Femur (tissue), 1 donor: ENCODE results near the gene ALPK3.

Experiments
- DNase-seq: peaks from one replicate; pipeline ENCODE4 v3.0.0-alpha.2; 2017

ALPK3 gene

DNA sequence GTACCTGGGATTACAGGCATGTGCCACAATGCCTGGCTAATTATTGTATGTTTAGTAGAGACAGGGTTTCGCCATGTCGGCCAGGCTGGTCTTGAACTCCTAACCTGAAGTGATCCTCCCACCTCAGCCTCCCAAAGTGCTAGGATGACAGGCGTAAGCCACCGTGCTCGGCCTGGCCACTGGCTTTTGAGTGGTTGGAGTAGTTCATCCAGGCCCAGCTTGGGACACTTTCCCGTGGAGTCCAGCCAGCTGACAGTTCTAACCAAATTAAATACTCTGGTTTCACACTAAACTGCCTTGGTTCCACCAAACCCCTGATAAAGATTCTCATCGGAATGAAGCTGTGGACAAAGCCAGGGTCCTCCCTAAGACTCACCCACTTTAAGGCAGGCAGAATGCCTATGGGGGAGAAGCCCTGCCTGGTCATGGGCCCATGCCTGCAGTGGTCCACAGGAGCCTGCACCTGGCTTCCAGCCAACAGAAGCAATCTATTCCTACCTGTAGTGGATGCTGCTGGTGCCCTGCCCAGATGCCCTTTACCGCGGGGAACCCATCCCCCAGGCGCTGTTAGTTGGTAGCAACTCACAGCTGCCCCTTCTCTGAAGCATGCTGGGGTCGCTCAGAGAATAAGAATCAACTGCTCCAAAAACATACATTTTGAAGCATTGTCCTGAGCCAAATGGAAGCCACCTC lies 62.1 kb downstream of the ALPK3 start:
- DNase-seq: no peak

DNA sequence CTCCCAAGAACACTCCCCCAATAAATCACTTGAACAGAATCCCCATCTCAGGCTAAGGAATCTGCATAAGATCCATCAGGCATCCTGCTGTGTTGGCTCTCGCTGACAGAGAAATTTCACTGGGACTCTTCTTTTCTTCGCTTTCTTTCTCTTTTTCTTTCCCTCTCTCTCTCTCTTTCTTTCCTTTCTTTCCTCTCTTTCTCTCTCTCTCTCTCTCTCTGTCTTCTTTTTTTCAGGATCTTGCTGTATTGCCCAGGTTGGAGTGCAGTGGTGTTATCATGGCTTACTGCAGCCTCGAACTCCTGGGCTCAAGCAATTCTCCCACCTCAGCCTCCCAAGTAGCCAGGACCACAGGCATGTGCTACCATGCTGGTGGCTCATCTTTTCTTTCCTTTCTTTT lies 62.9 kb downstream of the ALPK3 start:
- DNase-seq: no peak

DNA sequence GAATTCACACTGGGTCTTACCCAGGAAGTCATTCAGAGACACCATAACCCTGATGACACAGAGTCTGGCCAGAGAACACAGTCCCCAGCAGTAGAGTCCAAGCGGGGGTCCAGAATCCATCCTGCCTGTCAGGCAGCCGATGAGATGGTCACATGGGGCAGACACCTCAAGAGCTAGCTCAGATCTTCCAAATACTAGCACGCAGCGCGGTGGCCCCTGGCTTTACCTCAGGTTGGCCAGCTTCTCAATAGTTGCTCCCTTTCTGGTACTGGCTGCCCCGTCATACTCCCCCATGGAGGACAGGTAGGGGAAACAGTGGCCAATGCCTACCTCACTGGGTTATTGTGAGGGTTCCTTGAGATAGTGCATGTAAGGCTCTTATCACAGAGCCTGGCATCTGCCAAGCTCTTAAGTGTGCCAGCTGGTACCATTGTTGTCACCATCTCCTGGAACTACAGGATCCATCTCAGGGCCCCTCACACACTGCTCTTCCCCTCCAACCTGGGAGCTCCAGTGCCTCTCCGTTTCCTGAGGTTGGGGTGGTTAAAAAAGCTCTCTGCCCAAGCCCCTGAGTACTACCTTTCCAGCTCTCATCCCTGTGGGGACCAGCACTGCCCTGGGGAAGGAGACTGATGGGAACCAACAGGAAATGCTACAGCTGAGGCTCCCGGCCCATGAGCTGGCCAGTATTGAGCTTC lies 63.8 kb downstream of the ALPK3 start:
- no peak for DNase-seq

DNA sequence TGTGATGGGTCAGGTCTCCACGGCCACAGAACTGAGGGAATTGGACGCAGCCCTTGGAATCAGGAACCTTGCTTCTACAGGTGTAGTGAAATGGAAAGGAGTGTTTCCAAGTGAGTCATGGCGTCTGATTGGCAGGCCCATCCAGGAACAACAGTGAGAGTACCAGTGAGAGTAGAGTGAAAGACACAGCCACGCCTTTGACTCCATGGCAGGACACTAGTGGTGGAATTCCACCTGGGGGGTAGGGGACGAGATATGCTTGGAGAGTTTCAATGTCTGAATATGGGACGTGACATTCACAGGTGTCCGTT lies 64.3 kb downstream of the ALPK3 start:
- no peak for DNase-seq

DNA sequence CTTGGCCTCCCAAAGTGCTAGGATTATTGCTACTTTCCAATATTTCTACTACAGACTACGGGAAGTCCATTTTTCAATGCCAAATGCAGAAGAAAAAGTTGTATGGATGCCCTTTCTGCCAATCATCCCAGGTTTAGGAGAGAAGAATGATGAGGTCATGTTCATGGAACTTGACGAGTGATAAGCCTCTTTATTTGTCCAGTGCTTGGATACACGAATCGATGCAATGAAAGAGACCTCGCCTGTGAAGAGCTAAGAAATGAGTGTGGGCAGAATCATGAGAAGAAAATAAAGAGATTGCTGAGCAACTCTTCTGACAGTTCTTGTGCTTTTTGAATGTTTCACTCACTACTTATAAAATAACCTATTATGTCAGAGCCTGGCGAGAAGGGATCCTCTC lies 66.3 kb downstream of the ALPK3 start:
- DNase-seq: no peak

DNA sequence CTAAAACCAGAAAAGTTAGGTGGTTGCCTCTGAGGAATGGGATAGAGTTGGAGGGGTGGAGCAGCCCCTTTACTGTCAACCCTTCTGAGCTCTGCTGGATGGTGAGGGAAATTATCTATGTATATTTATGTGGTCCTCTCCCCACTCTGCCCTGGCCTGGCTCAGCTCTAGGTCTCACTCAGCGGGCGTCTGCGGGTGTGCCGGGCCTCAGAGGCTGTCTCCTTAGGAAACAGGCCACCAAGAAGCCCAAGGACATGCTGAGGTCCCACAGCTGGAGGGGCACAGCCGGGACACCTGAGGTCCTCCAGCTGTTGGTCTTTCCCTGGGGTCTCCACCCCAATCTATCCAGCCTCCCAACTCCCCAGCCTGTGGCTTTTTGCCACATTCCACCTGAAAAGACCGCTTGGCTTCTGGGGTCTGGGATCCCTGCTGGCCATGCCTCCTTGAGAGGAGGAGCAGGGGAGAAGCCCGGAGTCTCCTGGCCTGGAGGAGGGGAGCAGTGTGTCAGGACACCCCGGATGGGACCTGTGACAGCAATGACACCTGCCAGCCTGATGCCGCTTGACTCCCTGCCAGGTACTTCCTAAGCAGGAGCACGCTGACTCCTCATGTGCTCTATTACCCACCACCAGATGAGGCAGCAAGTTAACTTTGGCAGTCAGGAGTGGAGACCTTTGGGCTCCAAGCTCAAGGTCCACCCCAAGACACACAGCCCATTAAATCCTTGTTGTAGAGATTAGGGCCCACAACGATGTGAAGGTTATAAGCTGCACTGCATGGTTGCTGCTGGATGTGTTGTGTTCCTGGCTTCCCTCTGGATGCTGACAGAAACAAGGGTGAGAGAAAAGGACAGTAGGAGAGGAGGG lies 67.0 kb downstream of the ALPK3 start, which contains the start of gene SLC28A1:
Gene SLC28A1 (plus strand): TSS at position 747 of the 866 bp plus-strand sequence. CDS start 3,099 bp downstream, outside the sequence.
- DNase-seq: no peak

DNA sequence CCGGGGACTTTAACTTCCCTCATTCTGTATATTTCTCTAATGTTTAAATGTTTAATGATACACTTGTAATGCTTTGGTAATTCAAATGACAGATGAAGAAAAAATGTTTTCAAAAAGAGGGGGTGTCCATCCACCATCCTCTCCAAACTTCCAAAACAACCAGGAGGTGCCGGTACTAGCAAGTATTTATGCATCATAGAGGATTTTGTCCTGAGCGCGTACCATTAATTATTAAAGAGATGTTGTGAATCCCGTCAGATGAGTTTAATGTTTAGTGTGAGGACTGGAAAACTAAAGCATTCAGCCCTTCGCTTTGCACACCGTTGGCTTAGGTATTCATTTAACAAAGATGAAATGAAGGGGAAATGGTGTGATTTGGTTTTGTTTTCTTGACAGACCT lies 68.6 kb downstream of the ALPK3 start:
- no peak for DNase-seq

DNA sequence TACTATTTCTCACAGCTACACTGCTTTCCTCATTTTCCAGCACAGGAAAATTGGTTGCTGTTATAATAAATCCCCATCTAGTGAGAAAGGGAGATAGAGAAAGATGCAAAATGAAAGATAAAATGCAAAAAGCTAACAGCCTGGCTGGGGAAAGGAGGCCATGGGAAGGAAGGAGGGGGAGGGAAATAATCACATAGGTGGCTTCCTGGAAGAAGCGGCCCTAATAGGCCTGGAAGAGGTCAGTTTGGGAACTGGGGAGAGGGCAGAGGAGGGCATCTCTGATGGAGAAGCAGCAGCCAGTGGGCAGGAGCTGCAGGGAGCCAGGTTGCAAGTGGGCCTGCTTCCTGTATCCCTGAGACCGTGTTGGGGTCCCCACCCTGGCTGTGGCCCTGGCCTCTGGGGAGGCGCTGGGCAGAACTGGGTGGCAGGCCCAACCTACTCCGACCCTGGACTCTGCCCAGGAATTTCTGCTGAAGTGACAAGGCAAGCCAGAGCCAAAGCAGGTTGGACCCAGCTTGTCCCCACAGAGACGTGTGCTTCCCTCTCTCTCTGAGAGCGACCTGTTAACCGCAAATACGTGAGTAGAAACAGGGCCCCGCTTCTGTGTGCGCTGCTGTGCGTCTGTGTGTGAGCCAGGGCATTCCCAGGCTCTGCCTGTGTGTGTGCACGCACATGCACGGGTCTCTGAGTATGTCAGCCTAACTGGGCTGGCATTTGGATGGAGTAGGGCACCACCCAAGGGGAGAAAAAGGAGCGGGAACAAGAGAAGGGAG lies 69.2 kb downstream of the ALPK3 start:
- DNase-seq: no peak

DNA sequence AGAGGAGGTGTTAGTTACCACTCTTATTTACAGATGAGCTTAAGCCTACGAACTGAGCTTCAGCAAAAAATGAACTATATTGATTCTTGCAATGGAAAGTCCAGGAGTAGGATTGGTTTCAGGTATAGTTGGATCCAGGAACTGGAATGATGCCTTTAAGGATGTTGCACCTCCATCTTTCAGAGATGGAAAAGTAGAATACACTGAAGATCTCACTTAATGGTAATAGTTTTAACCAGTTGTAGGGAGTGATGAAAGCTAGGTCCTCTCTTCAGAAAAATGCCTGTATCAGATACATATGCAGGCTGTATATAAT lies 69.8 kb downstream of the ALPK3 start:
- DNase-seq: no peak

DNA sequence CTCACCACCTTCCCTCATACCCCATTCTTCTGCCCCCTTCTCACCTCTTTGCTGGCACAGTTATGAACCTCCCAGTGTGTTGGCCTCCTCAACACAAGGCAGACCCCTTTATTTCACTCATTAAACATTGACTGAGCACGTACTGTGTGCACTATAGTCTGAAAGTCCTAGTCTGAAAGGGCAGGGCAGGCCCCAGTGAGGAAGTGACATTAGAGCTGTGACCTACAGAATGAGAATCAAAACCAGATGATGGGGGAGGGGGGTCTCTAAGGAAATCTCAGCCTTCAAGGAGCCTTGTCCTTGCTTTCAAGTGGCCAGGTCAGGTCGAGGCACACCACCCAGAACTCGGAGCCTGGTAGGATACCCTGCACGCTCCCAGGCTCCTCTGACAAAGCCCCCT lies 70.8 kb downstream of the ALPK3 start:
- no peak for DNase-seq

DNA sequence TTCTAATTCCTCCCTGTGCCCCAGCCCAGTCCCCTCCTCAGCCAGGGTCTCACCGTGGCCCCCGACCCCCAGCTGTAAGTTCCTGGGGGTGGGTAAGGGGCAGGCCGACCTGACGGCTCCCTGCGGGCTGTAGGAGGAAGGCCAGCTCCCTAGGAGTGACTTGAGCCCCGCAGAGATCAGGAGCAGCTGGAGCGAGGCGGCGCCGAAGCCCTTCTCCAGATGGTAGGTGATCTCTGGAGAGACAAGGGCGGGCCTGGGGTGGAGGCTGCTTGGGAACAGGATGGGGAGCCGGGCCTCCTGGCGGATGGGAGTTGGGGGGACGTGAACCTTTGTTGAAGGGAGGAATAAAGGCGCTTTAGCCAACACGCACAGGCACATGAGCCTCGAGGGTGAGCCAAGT lies 71.5 kb downstream of the ALPK3 start:
- DNase-seq: no peak

DNA sequence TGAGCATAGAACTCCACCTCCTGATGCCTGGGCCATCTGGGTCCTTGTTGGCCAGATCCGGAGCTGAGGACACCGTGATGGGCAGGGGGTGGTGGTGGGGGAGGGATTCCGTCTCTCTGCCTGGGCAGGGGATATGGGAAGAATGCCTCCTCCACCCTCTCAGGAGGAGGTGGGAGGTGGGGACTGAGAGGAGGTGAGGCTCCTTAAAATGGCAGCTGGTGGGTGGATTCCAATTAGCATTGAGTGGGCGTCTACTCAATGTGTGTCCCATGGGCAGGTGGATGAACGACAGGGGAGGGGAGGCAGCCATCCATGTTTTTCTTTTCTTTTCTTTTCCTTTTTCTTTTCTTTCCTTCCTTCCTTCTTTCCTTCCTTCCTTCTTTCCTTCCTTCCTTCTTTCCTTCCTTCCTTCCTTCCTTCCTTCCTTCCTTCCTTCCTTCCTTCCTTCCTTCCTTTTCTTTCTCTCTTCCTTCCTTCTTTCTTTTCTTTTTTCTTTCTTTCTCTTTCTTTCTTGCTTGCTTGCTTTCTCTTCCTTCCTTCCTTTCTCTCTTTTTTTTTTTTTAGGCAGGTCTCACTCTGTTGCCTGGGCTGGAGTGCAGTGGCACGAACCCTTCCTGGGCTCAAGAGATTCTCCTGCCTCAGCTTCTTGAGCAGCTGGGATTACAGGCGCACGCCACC lies 72.3 kb downstream of the ALPK3 start:
- no peak for DNase-seq

DNA sequence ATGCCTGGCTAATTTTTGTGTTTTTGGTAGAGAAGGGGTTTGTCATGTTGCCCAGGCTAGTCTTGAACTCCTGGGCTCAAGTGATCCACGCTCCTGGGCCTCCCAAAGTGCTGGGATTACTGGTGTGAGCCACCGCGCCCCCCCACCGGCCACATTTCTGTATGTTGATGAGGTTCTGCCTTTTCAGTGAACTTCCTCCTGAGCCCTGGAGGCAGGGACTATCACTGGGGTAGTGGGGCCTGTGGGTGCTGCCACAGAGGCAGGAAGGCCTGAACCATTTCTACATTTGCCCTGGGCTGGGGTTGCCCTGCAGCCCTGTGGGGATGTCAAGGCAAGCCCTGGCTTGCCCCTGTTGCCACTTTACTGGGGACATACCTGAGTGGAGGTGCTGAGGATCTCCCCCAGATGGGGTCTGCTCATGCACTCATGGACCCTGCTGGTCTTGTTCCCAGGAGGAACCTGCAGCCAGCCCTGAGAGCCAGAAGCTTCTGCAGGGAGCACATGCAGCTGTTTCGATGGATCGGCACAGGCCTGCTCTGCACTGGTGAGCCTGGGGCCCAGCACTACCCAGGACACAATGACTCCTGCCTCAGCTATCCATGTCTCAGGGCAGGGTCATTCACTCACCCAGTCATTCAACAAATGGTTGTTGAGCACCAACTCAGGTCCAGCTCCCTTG lies 73.0 kb downstream of the ALPK3 start:
- DNase-seq: no peak

DNA sequence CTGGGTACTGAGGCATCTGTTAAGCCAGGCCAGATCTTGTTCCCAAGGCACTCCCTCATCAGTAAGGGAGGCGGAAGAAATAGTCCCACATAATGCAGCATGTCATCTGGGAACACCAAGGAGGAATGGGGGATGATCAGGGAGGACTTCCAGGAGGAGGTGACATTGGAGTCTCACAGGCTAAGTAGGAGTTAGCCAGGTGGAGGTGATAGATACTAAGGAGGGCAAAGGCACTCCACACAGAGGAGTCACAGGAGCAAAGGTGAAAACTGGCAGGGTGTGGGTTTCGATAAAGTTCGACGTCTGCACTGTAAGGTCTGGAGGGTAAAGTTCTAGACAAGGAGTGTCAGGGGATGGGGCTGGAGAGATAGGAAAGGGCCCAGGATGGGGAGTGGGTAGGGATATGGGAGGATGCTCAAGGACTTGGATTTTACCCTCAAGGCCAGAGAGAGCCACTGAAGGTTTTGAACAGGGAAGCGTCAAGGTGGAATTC lies 73.6 kb downstream of the ALPK3 start:
- DNase-seq: no peak

DNA sequence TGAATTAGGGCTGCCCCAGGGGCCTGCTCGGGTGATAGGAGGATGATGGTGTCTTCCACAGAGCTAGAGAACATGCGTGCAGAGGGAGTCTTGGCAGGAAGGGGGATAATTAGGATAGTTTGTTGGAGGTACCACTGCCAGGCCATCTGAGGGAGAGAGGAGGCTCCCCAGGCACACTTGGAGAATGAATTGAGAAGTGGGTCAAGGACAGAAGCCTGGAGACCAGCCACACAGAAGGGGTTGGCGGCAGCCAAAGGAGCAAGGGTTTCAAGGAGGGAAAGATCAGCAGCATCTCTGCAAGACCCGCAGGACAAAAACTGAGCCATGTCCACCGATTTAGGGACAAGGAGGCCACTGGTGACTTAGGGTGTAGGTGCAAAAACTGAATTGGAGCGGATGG lies 74.2 kb downstream of the ALPK3 start:
- DNase-seq: no peak

DNA sequence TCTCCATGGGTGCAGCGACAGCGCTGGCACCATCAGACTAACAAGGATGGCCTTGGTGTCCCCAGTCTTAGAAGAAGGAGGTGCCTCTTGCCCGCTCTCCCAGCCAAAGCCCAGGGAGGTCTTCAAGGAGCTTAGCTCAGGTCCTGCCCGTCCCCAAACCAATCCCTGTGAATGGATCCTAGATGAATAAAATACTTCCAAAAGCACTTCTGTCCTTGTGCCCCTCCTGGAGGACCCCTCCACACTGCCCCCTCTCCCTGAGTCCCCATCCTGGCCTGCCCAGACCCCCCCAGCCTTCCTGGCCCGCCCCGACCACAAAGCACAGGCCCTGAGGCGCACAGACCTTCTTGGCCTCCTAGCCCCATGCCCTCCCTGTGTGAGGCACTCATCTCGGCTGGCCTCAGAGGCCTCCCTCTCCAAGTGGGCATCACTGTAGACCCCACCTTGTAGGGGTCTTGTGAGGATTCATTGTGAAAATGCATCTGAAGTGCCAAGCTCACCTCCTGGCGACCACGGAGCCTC lies 75.7 kb downstream of the ALPK3 start:
- no peak for DNase-seq

DNA sequence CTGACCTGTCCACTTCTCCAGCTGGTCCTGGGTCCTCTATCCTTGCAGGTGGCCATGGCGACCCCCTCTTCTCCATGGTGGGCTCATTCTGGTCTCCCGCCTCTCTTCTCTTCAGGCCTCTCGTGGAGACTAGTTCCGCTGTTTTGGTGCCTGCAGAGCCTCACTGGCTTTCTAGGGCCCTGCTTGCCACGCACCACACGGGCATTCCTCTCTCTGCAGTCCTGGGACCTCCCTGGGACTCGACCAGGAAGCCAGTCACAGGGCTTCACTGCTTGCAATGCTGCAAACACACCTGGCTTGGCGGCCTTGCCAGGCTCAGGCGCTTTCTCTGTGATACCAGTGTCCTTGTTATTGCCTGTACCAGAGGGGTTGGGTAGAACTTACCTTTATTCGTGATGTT lies 76.5 kb downstream of the ALPK3 start:
- no peak for DNase-seq

DNA sequence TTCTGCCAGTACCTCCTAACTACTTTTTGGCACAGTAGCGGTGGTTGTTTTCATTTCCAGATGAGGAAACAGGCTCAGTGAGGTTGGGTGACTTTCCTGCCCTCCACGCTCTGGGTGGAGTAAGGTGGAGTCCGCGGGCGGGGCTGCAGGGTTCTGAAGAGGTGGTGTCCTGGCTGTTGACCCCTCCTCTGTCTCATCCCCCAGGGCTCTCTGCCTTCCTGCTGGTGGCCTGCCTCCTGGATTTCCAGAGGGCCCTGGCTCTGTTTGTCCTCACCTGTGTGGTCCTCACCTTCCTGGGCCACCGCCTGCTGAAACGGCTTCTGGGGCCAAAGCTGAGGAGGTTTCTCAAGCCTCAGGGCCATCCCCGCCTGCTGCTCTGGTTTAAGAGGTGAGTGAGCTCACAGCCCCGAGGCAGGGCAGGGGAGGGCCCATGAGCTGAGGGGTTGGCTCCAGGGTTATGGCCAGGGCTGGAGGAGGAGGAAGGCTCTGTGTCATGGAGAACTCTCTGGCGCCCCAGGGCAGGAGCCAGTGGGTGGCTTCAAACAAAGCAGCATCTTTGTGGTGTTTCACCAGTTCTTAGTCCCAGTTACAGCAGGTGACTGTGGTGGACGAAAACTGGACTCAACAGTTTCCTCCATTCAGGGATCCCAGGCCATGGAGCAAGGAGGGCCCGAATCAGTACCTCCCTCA lies 77.7 kb downstream of the ALPK3 start:
- no peak for DNase-seq

DNA sequence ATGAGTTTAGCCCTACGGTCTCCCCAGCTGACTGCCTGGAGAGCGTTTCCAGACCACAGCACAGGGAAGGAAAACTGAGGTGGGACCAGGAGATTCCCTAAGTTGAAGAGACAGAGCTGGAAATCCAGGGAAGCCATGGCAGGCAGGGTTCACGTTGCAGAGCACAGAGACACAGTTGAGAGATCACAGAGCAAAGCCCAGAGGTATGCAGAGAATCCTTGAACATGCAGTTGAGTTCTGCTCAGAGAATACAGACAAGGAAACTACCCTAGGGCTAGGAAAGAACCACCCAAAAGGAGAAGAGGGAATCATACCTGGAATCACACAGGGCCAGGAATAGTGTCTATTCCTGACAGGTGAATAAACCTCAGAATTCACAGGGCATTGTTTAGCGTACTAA lies 81.6 kb downstream of the ALPK3 start:
- no peak for DNase-seq

DNA sequence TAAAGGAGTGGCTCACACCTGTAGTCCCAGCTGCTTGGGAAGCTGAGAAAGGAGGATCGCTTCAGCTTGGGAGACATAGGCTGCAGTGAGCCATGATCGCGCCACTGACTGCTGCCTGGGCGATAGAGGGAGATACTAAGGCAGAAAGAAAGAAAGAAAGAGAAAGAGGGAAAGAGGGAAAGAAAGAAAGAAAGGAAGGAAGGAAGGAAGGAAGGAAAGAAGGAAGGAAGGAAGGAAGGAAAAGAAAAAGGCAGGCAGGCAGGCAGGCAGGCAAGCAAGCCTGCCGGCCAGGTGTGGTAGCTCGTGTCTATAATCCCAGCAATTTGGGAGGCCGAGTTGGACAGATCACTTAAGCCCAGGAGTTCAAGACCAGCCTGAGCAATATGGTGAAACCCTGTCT lies 82.6 kb downstream of the ALPK3 start:
- DNase-seq: no peak

DNA sequence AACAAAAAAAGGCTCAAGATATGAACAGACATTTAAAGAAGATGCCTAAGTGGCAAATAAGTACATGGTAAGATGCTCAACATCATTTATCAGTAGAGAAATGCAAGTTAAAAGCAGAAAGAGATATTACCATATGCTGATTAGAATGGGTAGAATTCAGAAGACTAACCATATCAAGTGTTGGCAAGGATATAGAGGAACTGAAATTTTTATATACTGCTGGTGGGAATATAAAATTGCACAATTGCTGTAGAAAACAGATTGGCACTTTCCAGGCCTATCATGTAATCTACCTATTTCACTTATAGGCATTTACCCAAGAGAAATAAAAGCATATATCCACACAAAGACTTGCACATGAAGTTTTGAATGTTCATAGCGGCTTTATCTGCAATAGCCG lies 84.4 kb downstream of the ALPK3 start:
- DNase-seq: no peak
